SK-N-SH (cell line): ENCODE data around the gene TRAPPC6A. TPM values are rescaled to one million over a fixed set of nuclear protein-coding genes. Genes with fewer than 3 reads are reported as not detected.

ENCODE experiments used
- CTCF ChIA-PET: fragments of 300-600, 350-600 bp; formaldehyde crosslinking; extraction: SDS; loops from one replicate; lab custom pipeline; 2021; lab: Yijun Ruan, JAX
- POLR2A ChIA-PET: fragments of 350-600 bp; sonication (Branson Sonifier 250); formaldehyde crosslinking; extraction: SDS; loops from one replicate; lab custom pipeline; 2020; ENCODE audit warnings: antibody characterized with exemption, inconsistent platforms; lab: Yijun Ruan, JAX
- DNase-seq: peaks from one replicate; pipeline ENCODE4 v3.0.0; 2012
- H2AFZ ChIP-seq: fragments of 200-600 bp; sonication (generic); 2 replicates; pipeline ENCODE4 v1.8.1; 2016; ENCODE audit warnings: antibody characterized with exemption, mild to moderate bottlenecking, low read depth
- H3F3A ChIP-seq: fragments of 200-600 bp; sonication (generic); replicated peaks from 2 replicates; pipeline ENCODE3; 2016; ENCODE audit warnings: antibody characterized with exemption, mild to moderate bottlenecking; ENCODE audit not compliant: insufficient read depth
- H3K27ac ChIP-seq, 2 experiments: fragments of 200-500 bp in 1 of 2; fragments of 200-600 bp in 1 of 2; sonication (Bioruptor generic) in 1 of 2; sonication (generic), shearing (Covaris generic) in 1 of 2; 2 replicates each; pipeline versions ENCODE4 v1.5.1 to v1.6.1; 2014 to 2016; ENCODE audit warnings: low read depth in 2 of 2, inconsistent platforms in 1 of 2, low read length in 1 of 2, mild to moderate bottlenecking in 1 of 2, mixed read lengths in 1 of 2
- H3K27me3 ChIP-seq: fragments of 200-600 bp; sonication (generic), shearing (Covaris generic); 2 replicates; pipeline ENCODE4 v1.6.1; 2016; ENCODE audit warnings: mixed run types; ENCODE audit not compliant: insufficient read depth
- H3K36me3 ChIP-seq, 2 experiments: fragments of 200-500 bp in 1 of 2; fragments of 200-600 bp in 1 of 2; sonication (Bioruptor generic) in 1 of 2; sonication (generic) in 1 of 2; replicated peaks in 1 of 2; 2 replicates each; pipeline versions ENCODE3 to v1.5.1; 2014 to 2016; ENCODE audit warnings: low read length in 1 of 2, mild to moderate bottlenecking in 1 of 2; ENCODE audit not compliant: insufficient read depth in 2 of 2, control insufficient read depth in 1 of 2
- H3K4me1 ChIP-seq, 2 experiments: fragments of 200-500 bp in 1 of 2; fragments of 200-600 bp in 1 of 2; sonication (Bioruptor generic) in 1 of 2; sonication (generic), shearing (Covaris generic) in 1 of 2; 2 replicates each; pipeline versions ENCODE4 v1.5.1 to v1.6.1; 2014 to 2016; ENCODE audit warnings: low read depth in 1 of 2, low read length in 1 of 2, mixed run types in 1 of 2; ENCODE audit not compliant: insufficient read depth in 2 of 2, control insufficient read depth in 1 of 2
- H3K4me2 ChIP-seq: fragments of 200-600 bp; sonication (generic), shearing (Covaris generic); 2 replicates; pipeline ENCODE4 v1.6.1; 2017; ENCODE audit warnings: mixed run types
- H3K4me3 ChIP-seq, 2 experiments: fragments of 200-500 bp in 1 of 2; fragments of 200-600 bp in 1 of 2; sonication (Bioruptor generic) in 1 of 2; sonication (generic), shearing (Covaris generic) in 1 of 2; 2 replicates each; pipeline versions ENCODE4 v1.5.1 to v1.8.1; 2014 to 2016; ENCODE audit warnings: low read depth in 2 of 2, inconsistent platforms in 1 of 2, low read length in 1 of 2, mild to moderate bottlenecking in 1 of 2, mixed read lengths in 1 of 2, moderate library complexity in 1 of 2
- H3K79me2 ChIP-seq: fragments of 200-600 bp; sonication (generic); 2 replicates; pipeline ENCODE4 v1.8.1; 2017; ENCODE audit warnings: mild to moderate bottlenecking; ENCODE audit not compliant: insufficient read depth
- H3K9ac ChIP-seq: fragments of 200-600 bp; sonication (generic); 2 replicates; pipeline ENCODE4 v1.6.1; 2017; ENCODE audit warnings: mixed run types
- H3K9me2 ChIP-seq: fragments of 200-600 bp; sonication (generic); 2 replicates; pipeline ENCODE4 v1.6.1; 2017; ENCODE audit warnings: mixed run types
- H3K9me3 ChIP-seq: fragments of 200-600 bp; sonication (generic); 2 replicates; pipeline ENCODE4 v1.6.1; 2017; ENCODE audit warnings: mixed run types, mild to moderate bottlenecking, moderate library complexity
- H4K20me1 ChIP-seq: fragments of 200-600 bp; sonication (generic); 2 replicates; pipeline ENCODE4 v1.6.1; 2017; ENCODE audit warnings: mild to moderate bottlenecking, mixed run types; ENCODE audit not compliant: insufficient read depth
- CHD2 ChIP-seq: fragments of 150-350 bp; IDR thresholded peaks from 2 replicates; pipeline ENCODE4 v1.6.1; 2018; ENCODE audit warnings: low read length; ENCODE audit not compliant: partially characterized antibody
- EP300 ChIP-seq, 2 experiments: IDR thresholded peaks; 2 replicates each; pipeline versions ENCODE4 v1.4.0 to v1.6.1; 2012; ENCODE audit warnings: borderline replicate concordance in 1 of 2, low read depth in 1 of 2, low read length in 1 of 2
- GATA2 ChIP-seq: sonication (generic); formaldehyde crosslinking; IDR thresholded peaks from 2 replicates; pipeline ENCODE4 v1.5.0; 2020; ENCODE audit warnings: mild to moderate bottlenecking, missing genetic modification reagents
- IRF3 ChIP-seq: fragments of 150-350 bp; IDR thresholded peaks from 2 replicates; pipeline ENCODE4 v1.6.1; 2016; ENCODE audit warnings: mild to moderate bottlenecking, low read depth, low read length
- JUND ChIP-seq: IDR thresholded peaks from 2 replicates; pipeline ENCODE4 v1.4.0; 2012
- MEF2A ChIP-seq: IDR thresholded peaks from 2 replicates; pipeline ENCODE4 v1.4.0; 2012; ENCODE audit warnings: low read depth, borderline replicate concordance
- NFIC ChIP-seq: IDR thresholded peaks from 2 replicates; pipeline ENCODE4 v1.4.0; 2012; ENCODE audit warnings: borderline replicate concordance
- NRF1 ChIP-seq: IDR thresholded peaks from 2 replicates; pipeline ENCODE4 v1.6.1; 2012; ENCODE audit warnings: low read depth, mild to moderate bottlenecking, low read length
- PBX3 ChIP-seq: IDR thresholded peaks from 2 replicates; pipeline ENCODE4; 2012
- POLR2AphosphoS5 ChIP-seq: IDR thresholded peaks from 2 replicates; pipeline ENCODE4 v1.6.1; 2012; ENCODE audit warnings: low read depth, low read length
- RCOR1 ChIP-seq: fragments of 150-350 bp; IDR thresholded peaks from 2 replicates; pipeline ENCODE4 v1.6.1; 2017; ENCODE audit warnings: antibody characterized with exemption, low read length
- RXRA ChIP-seq: IDR thresholded peaks from 2 replicates; pipeline ENCODE4 v1.4.0; 2012; ENCODE audit warnings: low read depth, mild to moderate bottlenecking, borderline replicate concordance
- SMC3 ChIP-seq: IDR thresholded peaks from 2 replicates; pipeline ENCODE4 v1.6.1; 2012; ENCODE audit warnings: low read depth, low read length, improper control_type of control experiment
- TAF1 ChIP-seq: IDR thresholded peaks from 2 replicates; pipeline ENCODE4 v1.6.1; 2012; ENCODE audit warnings: low read depth, mild to moderate bottlenecking, low read length, moderate library complexity, borderline replicate concordance
- TCF12 ChIP-seq: IDR thresholded peaks from 2 replicates; pipeline ENCODE4 v1.4.0; 2012
- YY1 ChIP-seq: IDR thresholded peaks from 2 replicates; pipeline ENCODE4 v1.4.0; 2012; ENCODE audit warnings: low read depth, mild to moderate bottlenecking
- WGBS: methylation state at CpG from one replicate; pipeline ENCODE4 v1.1.6; 2017; ENCODE audit warnings: low lambda C conversion rate; 5-methylcytosine and 5-hydroxymethylcytosine counted together
- polyA plus RNA-seq, 3 experiments: library from polyadenylated mRNA; depleted of rRNA; stranded (reverse); fragments of >200 nt; gene quantifications; 2 replicates each; pipeline ENCODE4 v1.2.3, GENCODE V29; 2012

Gene TRAPPC6A
- polyA plus RNA-seq, 1 of the 3 experiments (the other 2 are of a cell fraction), result 59.0 TPM

- Histone ChIP-seq H3K36me3 (no peaks in the 10 kb centered on the region), H2AFZ (no peak overlapping the region), H3F3A (no peaks in the 10 kb centered on the region), H3K9ac (no peak overlapping the region), H4K20me1 (peaks cover 94% of the 10 kb centered on the region), H3K9me3 (no peaks in the 10 kb centered on the region), H3K4me1 (peaks cover 0 to 4% of the 10 kb centered on the region in 2 experiments; a peak in 1 of 4 replicates), H3K27me3 (no peaks in the 10 kb centered on the region), H3K4me3 (no peak overlapping the region), H3K4me2 (no peak overlapping the region), H3K27ac (no peak overlapping the region), H3K79me2 (peaks cover 90% of the 10 kb centered on the region), H3K9me2 (no peaks in the 10 kb centered on the region)
- DNase-seq, result no peak
- CTCF ChIA-PET, result interaction anchor here (1.0 kb wide), 1 partner anchor 12 kb away, joined by 3 read pairs; no protein-coding TSS in a partner anchor
- TF ChIP-seq SMC3, result no peak
- no peak for TF ChIP-seq TCF12
- no peak for TF ChIP-seq YY1
- TF ChIP-seq TAF1, result no peak
- TF ChIP-seq MEF2A, result no peak
- TF ChIP-seq JUND, result no peak
- TF ChIP-seq RCOR1, result no peak
- no peak for TF ChIP-seq GATA2 (CRISPR knock-in tag)
- TF ChIP-seq IRF3, result no peak
- TF ChIP-seq NFIC, result no peak
- TF ChIP-seq CHD2, result no peak
- 90% methylated on average over 4 of the region's 4 CpGs for WGBS
- POLR2A ChIA-PET, result no interaction called here
Measured at GRCh38 chr19:45114116-45114515, 63.9 kb downstream of the TRAPPC6A start.

DNA sequence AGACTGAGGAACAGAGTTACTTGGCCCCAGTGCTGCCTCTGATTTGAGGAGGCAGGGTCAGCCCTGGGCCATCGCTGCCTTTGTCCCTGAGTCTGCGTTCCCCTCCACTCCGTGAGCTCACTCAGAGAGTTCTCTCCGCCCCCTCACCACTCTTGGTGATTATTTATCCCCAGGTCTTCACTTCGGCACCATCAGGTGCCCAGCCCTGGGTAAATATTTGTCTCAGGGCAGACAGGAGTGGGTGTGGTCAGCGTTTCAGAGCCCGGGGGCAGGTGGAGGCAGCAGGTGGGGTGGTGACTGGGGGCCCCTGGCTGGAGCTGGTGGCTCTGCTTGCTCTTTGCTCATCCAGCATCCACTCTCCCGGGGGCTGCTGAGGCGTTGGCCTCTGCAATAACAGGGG is 64.4 kb downstream of the TRAPPC6A start:
- no peak for DNase-seq
- Histone ChIP-seq H3K27ac (no peak overlapping the region), H2AFZ (no peak overlapping the region), H3K9me3 (no peaks in the 10 kb centered on the region), H3K9me2 (no peaks in the 10 kb centered on the region), H3F3A (no peaks in the 10 kb centered on the region), H3K4me2 (no peak overlapping the region), H3K9ac (no peak overlapping the region), H3K27me3 (no peaks in the 10 kb centered on the region), H3K4me1 (peaks cover 0 to 4% of the 10 kb centered on the region in 2 experiments; a peak in 1 of 4 replicates), H3K36me3 (no peaks in the 10 kb centered on the region), H3K79me2 (peaks cover 90% of the 10 kb centered on the region), H4K20me1 (peaks cover 94% of the 10 kb centered on the region), H3K4me3 (no peak overlapping the region)
- 66% methylated on average over 5 of the region's 9 CpGs for WGBS
- TF ChIP-seq PBX3 (no peak), EP300 (IDR thresholded peaks at IDR 0.05; ENCODE audit: borderline replicate concordance in 1 of 2, low read depth in 1 of 2, low read length in 1 of 2) (no peak), RXRA (no peak), NRF1 (no peak), NFIC (no peak), POLR2AphosphoS5 (no peak), GATA2 (CRISPR knock-in tag) (no peak), IRF3 (no peak), SMC3 (no peak)
- POLR2A ChIA-PET, result interaction anchor here (1.3 kb wide), 1 partner anchor 21 kb away, joined by 4 read pairs; the partner anchor contains the start of gene PPP1R37
- CTCF ChIA-PET, result interaction anchor here (0.8 to 1.7 kb wide), 3 partner anchors 13 to 326 kb away, joined by 3 to 4 read pairs (median 4); no protein-coding TSS in a partner anchor

Other genes with a start within 250 kb of the TRAPPC6A start
- not detected in 2 replicates for gene APOC4, start 236.0 kb downstream of the TRAPPC6A start, polyA plus RNA-seq (2012; rRNA removed)
- not detected in 2 replicates for gene APOC2, start 232.2 kb downstream of the TRAPPC6A start, polyA plus RNA-seq (2012; rRNA removed)
- 58.4 and 86.5 TPM in 2 replicates for gene CLPTM1, start 222.9 kb downstream of the TRAPPC6A start, polyA plus RNA-seq (2012; rRNA removed)
- 9.5 and 12.6 TPM in 2 replicates for gene RELB, start 176.8 kb downstream of the TRAPPC6A start, polyA plus RNA-seq (2012; rRNA removed)
- 53.8 and 54.8 TPM in 2 replicates for gene CLASRP, start 139.2 kb downstream of the TRAPPC6A start, polyA plus RNA-seq (2012; rRNA removed)
- gene ZNF296, start 101.8 kb downstream of the TRAPPC6A start, polyA plus RNA-seq (2012; rRNA removed), result 0.16 and 0.21 TPM in 2 replicates
- gene GEMIN7, start 99.0 kb downstream of the TRAPPC6A start, polyA plus RNA-seq (2012; rRNA removed), result 24.2 and 28.7 TPM in 2 replicates
- gene PPP1R37, start 85.1 kb downstream of the TRAPPC6A start, polyA plus RNA-seq (2012; rRNA removed), result 19.3 and 24.4 TPM in 2 replicates
- 0.06 and 0.12 TPM in 2 replicates for gene NKPD1, start 17.3 kb downstream of the TRAPPC6A start, polyA plus RNA-seq (2012; rRNA removed)
- 3.0 and 3.7 TPM in 2 replicates for gene BLOC1S3, start 547 bp upstream of the TRAPPC6A start, polyA plus RNA-seq (2012; rRNA removed)
- 0.02 TPM in 1 of 2 replicates, not detected in the other for gene EXOC3L2, start 67.2 kb upstream of the TRAPPC6A start, polyA plus RNA-seq (2012; rRNA removed)
- gene MARK4, start 73.0 kb upstream of the TRAPPC6A start, polyA plus RNA-seq (2012; rRNA removed), result 9.8 and 16.3 TPM in 2 replicates
- 0.05 TPM in 1 of 2 replicates, not detected in the other for gene CKM, start 144.6 kb upstream of the TRAPPC6A start, polyA plus RNA-seq (2012; rRNA removed)
- 0.75 and 1.2 TPM in 2 replicates for gene KLC3, start 162.5 kb upstream of the TRAPPC6A start, polyA plus RNA-seq (2012; rRNA removed)
- 62.7 and 72.8 TPM in 2 replicates for gene ERCC2, start 192.3 kb upstream of the TRAPPC6A start, polyA plus RNA-seq (2012; rRNA removed)
- 11.6 and 18.0 TPM in 2 replicates for gene PPP1R13L, start 226.8 kb upstream of the TRAPPC6A start, polyA plus RNA-seq (2012; rRNA removed)
- 11.0 and 11.9 TPM in 2 replicates for gene POLR1G, start 228.4 kb upstream of the TRAPPC6A start, polyA plus RNA-seq (2012; rRNA removed)
- gene ERCC1, start 245.7 kb upstream of the TRAPPC6A start, polyA plus RNA-seq (2012; rRNA removed), result 93.1 and 95.3 TPM in 2 replicates